OCI-LY7 (cell line): Measurements from ENCODE around the gene NBL1. TPM values are rescaled to one million over a fixed set of nuclear protein-coding genes. Genes with fewer than 3 reads are reported as not detected.
A peak's percentile ranks its signal among the peaks of the same experiment; 100 is the strongest.

Source experiments
- BruUV-seq: library from RNA; stranded (reverse); fragments of 400-500 nt; replicated peaks from 2 replicates; lab custom pipeline; 2021; lab: Mats Ljungman, UMichigan
- CTCF ChIA-PET: fragments of 300-600 bp; sonication (Branson Sonifier 250); formaldehyde crosslinking; loops from one replicate; lab custom pipeline; 2022; ENCODE audit warnings: antibody characterized with exemption; ENCODE audit not compliant: unreplicated experiment; lab: Charles Lee
- POLR2A ChIA-PET: fragments of 300-600 bp; sonication (Branson Sonifier 250); formaldehyde crosslinking; loops from one replicate; lab custom pipeline; 2022; ENCODE audit warnings: antibody characterized with exemption; lab: Charles Lee
- DNase-seq: peaks from one replicate; pipeline ENCODE4 v3.0.0-alpha.2; 2015; ENCODE audit warnings: low spot score
- H2AFZ ChIP-seq: fragments of 200-600 bp; sonication (generic), shearing (Covaris generic); 2 replicates; pipeline ENCODE4 v1.6.1; 2014; ENCODE audit warnings: mild to moderate bottlenecking, antibody characterized with exemption, low read length, moderate library complexity
- H3K27ac ChIP-seq: fragments of 200-600 bp; sonication (generic); 2 replicates; pipeline ENCODE4 v1.5.1; 2014; ENCODE audit warnings: mixed run types, low read depth, mild to moderate bottlenecking, moderate library complexity, low read length, inconsistent platforms; ENCODE audit not compliant: poor library complexity, severe bottlenecking
- H3K36me3 ChIP-seq: fragments of 200-600 bp; sonication (generic); 2 replicates; pipeline ENCODE4 v1.6.1; 2014; ENCODE audit warnings: mild to moderate bottlenecking, antibody characterized with exemption, low read length, moderate library complexity, mixed read lengths; ENCODE audit not compliant: insufficient read depth
- H3K4me1 ChIP-seq: fragments of 200-600 bp; sonication (generic); 2 replicates; pipeline ENCODE4 v1.5.1; 2014; ENCODE audit warnings: mild to moderate bottlenecking, low read length; ENCODE audit not compliant: insufficient read depth, poor library complexity, severe bottlenecking
- H3K4me2 ChIP-seq: fragments of 200-600 bp; sonication (generic); 2 replicates; pipeline ENCODE4 v1.6.1; 2014; ENCODE audit warnings: mild to moderate bottlenecking, low read length
- H3K4me3 ChIP-seq: fragments of 200-600 bp; sonication (generic); 2 replicates; pipeline ENCODE4 v1.5.1; 2014; ENCODE audit warnings: mild to moderate bottlenecking, low read depth, low read length; ENCODE audit not compliant: poor library complexity, severe bottlenecking
- H3K79me2 ChIP-seq: fragments of 200-600 bp; sonication (generic); 2 replicates; pipeline ENCODE4 v1.6.1; 2016; ENCODE audit warnings: low read depth, mild to moderate bottlenecking, low read length, moderate library complexity, mixed read lengths; ENCODE audit not compliant: insufficient read depth
- H3K9me2 ChIP-seq: fragments of 200-600 bp; sonication (generic); 2 replicates; pipeline ENCODE4 v1.6.1; 2016; ENCODE audit warnings: mild to moderate bottlenecking, low read length, mixed read lengths; ENCODE audit not compliant: insufficient read depth
- H3K9me3 ChIP-seq: fragments of 200-600 bp; sonication (generic); 2 replicates; pipeline ENCODE4 v1.6.1; 2014; ENCODE audit warnings: mild to moderate bottlenecking, mixed run types, low read length, mixed read lengths
- H4K20me1 ChIP-seq: fragments of 200-600 bp; sonication (generic); 2 replicates; pipeline ENCODE4 v1.6.1; 2014; ENCODE audit warnings: mild to moderate bottlenecking, antibody characterized with exemption, low read length, moderate library complexity, mixed read lengths; ENCODE audit not compliant: insufficient read depth
- EZH2phosphoT487 ChIP-seq: fragments of 200-600 bp; sonication (generic); IDR thresholded peaks from 2 replicates; pipeline ENCODE4 v1.6.1; 2018; ENCODE audit warnings: low read depth, borderline replicate concordance, mild to moderate bottlenecking, mixed run types, antibody characterized with exemption, low read length, moderate library complexity, mixed read lengths
- intact Hi-C: fragments of 100-400 bp; cut with micrococcal nuclease; formaldehyde crosslinking; loops from one replicate; pipeline ENCODE4 v1.10.0; 2022; ENCODE audit not compliant: unreplicated experiment
- total RNA-seq, 2 experiments: library from RNA; depleted of rRNA in 1 of 2; stranded (reverse); fragments of >200 nt in 1 of 2; shearing (Covaris generic) in 1 of 2; gene quantifications; 2 replicates each; pipeline ENCODE4 v1.2.3, GENCODE V29; 2014 to 2022
- TF ChIP-seq, protein P1 (sequence below): fragments of 200-600 bp; sonication (generic); conservative IDR thresholded peaks from 2 replicates; pipeline ENCODE4 v1.5.1; 2014; ENCODE audit warnings: mild to moderate bottlenecking, antibody characterized with exemption, low read length, moderate library complexity, mixed read lengths

The NBL1 gene
- total RNA-seq, 2 experiments from 2014 or later: not detected

DNA sequence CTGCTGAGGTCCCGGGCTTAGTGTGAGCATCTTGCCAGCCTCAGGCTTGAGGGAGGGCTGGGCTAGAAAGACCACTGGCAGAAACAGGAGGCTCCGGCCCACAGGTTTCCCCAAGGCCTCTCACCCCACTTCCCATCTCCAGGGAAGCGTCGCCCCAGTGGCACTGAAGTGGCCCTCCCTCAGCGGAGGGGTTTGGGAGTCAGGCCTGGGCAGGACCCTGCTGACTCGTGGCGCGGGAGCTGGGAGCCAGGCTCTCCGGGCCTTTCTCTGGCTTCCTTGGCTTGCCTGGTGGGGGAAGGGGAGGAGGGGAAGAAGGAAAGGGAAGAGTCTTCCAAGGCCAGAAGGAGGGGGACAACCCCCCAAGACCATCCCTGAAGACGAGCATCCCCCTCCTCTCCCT, 13.4 kb downstream of the NBL1 start:
- ChIA-PET CTCF (no interaction called here), POLR2A (no interaction called here)
- no TSS peak for BruUV-seq
- TF ChIP-seq EZH2phosphoT487: no peak
- TF ChIP-seq, protein P1, sequence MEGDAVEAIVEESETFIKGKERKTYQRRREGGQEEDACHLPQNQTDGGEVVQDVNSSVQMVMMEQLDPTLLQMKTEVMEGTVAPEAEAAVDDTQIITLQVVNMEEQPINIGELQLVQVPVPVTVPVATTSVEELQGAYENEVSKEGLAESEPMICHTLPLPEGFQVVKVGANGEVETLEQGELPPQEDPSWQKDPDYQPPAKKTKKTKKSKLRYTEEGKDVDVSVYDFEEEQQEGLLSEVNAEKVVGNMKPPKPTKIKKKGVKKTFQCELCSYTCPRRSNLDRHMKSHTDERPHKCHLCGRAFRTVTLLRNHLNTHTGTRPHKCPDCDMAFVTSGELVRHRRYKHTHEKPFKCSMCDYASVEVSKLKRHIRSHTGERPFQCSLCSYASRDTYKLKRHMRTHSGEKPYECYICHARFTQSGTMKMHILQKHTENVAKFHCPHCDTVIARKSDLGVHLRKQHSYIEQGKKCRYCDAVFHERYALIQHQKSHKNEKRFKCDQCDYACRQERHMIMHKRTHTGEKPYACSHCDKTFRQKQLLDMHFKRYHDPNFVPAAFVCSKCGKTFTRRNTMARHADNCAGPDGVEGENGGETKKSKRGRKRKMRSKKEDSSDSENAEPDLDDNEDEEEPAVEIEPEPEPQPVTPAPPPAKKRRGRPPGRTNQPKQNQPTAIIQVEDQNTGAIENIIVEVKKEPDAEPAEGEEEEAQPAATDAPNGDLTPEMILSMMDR: no peak
- Histone ChIP-seq H3K79me2 (no peaks in the 10 kb centered on the region), H3K4me2 (no peak overlapping the region), H3K4me3 (no peak overlapping the region), H3K9me3 (no peaks in the 10 kb centered on the region), H4K20me1 (no peaks in the 10 kb centered on the region), H2AFZ (no peak overlapping the region), H3K36me3 (no peaks in the 10 kb centered on the region), H3K27ac (no peak overlapping the region), H3K9me2 (no peaks in the 10 kb centered on the region), H3K4me1 (peaks cover 4% of the 10 kb centered on the region)
- no peak for DNase-seq
- intact Hi-C loops: loop anchor here (10.0 kb wide), 1 partner anchor 403 kb away; the partner anchor contains the start of genes EMC1 and MRTO4

DNA sequence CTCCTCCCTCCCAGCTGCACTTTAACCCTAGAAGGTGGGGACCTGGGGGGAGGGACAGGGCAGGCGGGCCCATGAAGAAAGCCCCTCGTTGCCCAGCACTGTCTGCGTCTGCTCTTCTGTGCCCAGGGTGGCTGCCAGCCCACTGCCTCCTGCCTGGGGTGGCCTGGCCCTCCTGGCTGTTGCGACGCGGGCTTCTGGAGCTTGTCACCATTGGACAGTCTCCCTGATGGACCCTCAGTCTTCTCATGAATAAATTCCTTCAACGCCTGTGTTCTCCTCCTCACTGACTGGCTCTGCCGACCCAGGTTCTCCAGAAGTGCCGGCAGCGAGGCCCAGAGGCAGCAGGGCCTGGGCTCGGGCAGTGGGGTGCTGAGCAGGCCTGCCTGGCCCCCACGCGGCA, 14.1 kb downstream of the NBL1 start:
- intact Hi-C loops: loop anchor here (10.0 kb wide), 1 partner anchor 403 kb away; the partner anchor contains the start of genes EMC1 and MRTO4
- no peaks in the 10 kb centered on the region for H3K36me3 ChIP-seq
- no peak overlapping the region for H3K27ac ChIP-seq
- BruUV-seq: no TSS peak
- no peaks in the 10 kb centered on the region for H3K9me3 ChIP-seq
- ChIA-PET CTCF (no interaction called here), POLR2A (no interaction called here)
- H3K9me2 ChIP-seq: no peaks in the 10 kb centered on the region
- no peak overlapping the region for H3K4me3 ChIP-seq
- peaks cover 4% of the 10 kb centered on the region for H3K4me1 ChIP-seq
- H3K79me2 ChIP-seq: no peaks in the 10 kb centered on the region
- H4K20me1 ChIP-seq: no peaks in the 10 kb centered on the region
- DNase-seq: no peak
- TF ChIP-seq, protein P1: no peak
- no peak for TF ChIP-seq EZH2phosphoT487
- H2AFZ ChIP-seq: no peak overlapping the region
- H3K4me2 ChIP-seq: no peak overlapping the region

DNA sequence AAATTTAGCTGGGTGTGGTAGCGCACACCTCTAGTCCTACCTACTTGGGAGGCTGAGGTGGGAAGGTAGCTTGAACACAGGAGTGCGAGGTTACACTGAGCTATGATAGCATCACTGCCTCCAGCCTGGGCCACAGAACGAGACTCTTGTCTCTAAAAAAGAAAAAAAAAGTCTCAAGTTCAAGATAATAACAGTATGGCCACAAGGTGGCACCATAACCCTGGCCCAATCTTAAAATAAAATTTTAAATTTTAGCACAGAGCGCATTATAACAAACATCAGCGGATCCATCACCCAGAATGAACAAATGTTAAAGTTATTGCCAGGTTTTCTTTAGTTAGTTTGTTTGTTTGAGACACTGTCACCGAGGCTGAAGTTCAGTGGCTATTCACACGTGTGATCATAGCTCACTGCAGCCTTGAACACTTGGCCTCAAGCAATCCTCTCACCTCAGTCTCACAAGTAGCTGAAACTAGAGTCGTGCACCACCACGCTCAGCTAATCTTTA, 17.7 kb downstream of the NBL1 start:
- H3K9me2 ChIP-seq: no peaks in the 10 kb centered on the region
- no TSS peak for BruUV-seq
- H3K79me2 ChIP-seq: no peaks in the 10 kb centered on the region
- no peak overlapping the region for H2AFZ ChIP-seq
- H3K9me3 ChIP-seq: no peaks in the 10 kb centered on the region
- H3K27ac ChIP-seq: no peak overlapping the region
- no peaks in the 10 kb centered on the region for H4K20me1 ChIP-seq
- no peak overlapping the region for H3K4me2 ChIP-seq
- intact Hi-C loops: loop anchor here (1.0 kb wide), 1 partner anchor 43 kb away; no protein-coding TSS in a partner anchor
- no peaks in the 10 kb centered on the region for H3K36me3 ChIP-seq
- DNase-seq: peak; percentile 51
- POLR2A ChIA-PET: interaction anchor here (0.6 to 0.9 kb wide), 3 partner anchors 7 to 337 kb away, joined by 3 to 6 read pairs (median 5); no protein-coding TSS in a partner anchor
- CTCF ChIA-PET: interaction anchor here (0.6 to 1.0 kb wide), 3 partner anchors 13 to 288 kb away, joined by 3 read pairs; no protein-coding TSS in a partner anchor
- H3K4me3 ChIP-seq: no peak overlapping the region
- TF ChIP-seq, protein P1: peak; percentile 95
- TF ChIP-seq EZH2phosphoT487: no peak
- H3K4me1 ChIP-seq: no peaks in the 10 kb centered on the region
